HepG2 (cell line): Measurements from ENCODE around the gene POC1A. TPM values are rescaled to one million over a fixed set of nuclear protein-coding genes. Genes with fewer than 3 reads are reported as not detected.

Source experiments
- ATAC-seq: fragments of 200-7000 bp; cut with Tn5 transposase; 3 replicates; pipeline ENCODE4 v1.9.1; 2020; ENCODE audit warnings: mild to moderate bottlenecking, moderate library complexity
- BruUV-seq: library from RNA; stranded (reverse); fragments of 400-500 nt; replicated peaks from 2 replicates; lab custom pipeline; 2021; lab: Mats Ljungman, UMichigan
- CTCF ChIA-PET: fragments of 300-600 bp; formaldehyde crosslinking; extraction: SDS; loops from one replicate; lab custom pipeline; 2021; ENCODE audit warnings: low total read pairs, inconsistent platforms, low intra/inter-chr PET ratio; lab: Yijun Ruan, JAX
- POLR2A ChIA-PET: fragments of 350-600 bp; sonication (Branson Sonifier 250); formaldehyde crosslinking; loops from one replicate; lab custom pipeline; 2020; ENCODE audit warnings: antibody characterized with exemption, inconsistent platforms; lab: Yijun Ruan, JAX
- DNase-seq: peaks from one replicate; pipeline ENCODE4 v3.0.0-alpha.2; 2015; ENCODE audit warnings: low spot score
- FAIRE-seq: peaks from 3 replicates; lab custom pipeline; 2011; peaks lifted over from hg19 to GRCh38; lab: Jason Lieb, UNC
- H2AFZ ChIP-seq: one replicate; pipeline ENCODE4 v1.6.1; 2011; ENCODE audit warnings: low read length, inconsistent platforms
- H3K27ac ChIP-seq: fragments of 300-600 bp; 3 replicates; pipeline ENCODE4 v1.8.0; 2011; ENCODE audit warnings: mixed run types, mild to moderate bottlenecking, mixed read lengths, low read length, inconsistent platforms; ENCODE audit not compliant: insufficient read depth; ENCODE audit errors: extremely low read length
- H3K27me3 ChIP-seq, 2 experiments: fragments of 200-600 bp in 1 of 2; 2 replicates in 1 of 2; 3 replicates in 1 of 2; pipeline versions ENCODE4 v1.6.0 to v1.8.0; 2011; ENCODE audit warnings: low read length in 2 of 2, mild to moderate bottlenecking in 2 of 2, moderate library complexity in 2 of 2, inconsistent platforms in 1 of 2; ENCODE audit not compliant: insufficient read depth in 2 of 2, control insufficient read depth in 1 of 2
- H3K36me3 ChIP-seq, 2 experiments: fragments of 200-600 bp in 1 of 2; replicated peaks in 1 of 2; 2 replicates in 1 of 2; 3 replicates in 1 of 2; pipeline versions ENCODE4 v1.5.1 to v1.8.0; 2011; ENCODE audit warnings: low read length in 2 of 2, inconsistent platforms in 1 of 2; ENCODE audit not compliant: insufficient read depth in 2 of 2, control insufficient read depth in 1 of 2
- H3K4me1 ChIP-seq: 2 replicates; pipeline ENCODE4 v1.5.1; 2012; ENCODE audit warnings: low read length, inconsistent platforms; ENCODE audit not compliant: insufficient read depth
- H3K4me2 ChIP-seq: 2 replicates; pipeline ENCODE4 v1.6.0; 2011; ENCODE audit warnings: low read depth, low read length, inconsistent platforms
- H3K4me3 ChIP-seq, 3 experiments: fragments of 200-600 bp in 1 of 3; sonication (generic), shearing (Covaris generic) in 1 of 3; replicated peaks in 1 of 3; 2 replicates each; pipeline ENCODE4 v1.5.1; 2011 to 2016; ENCODE audit warnings: low read length in 3 of 3, inconsistent platforms in 2 of 3, low read depth in 2 of 3, mild to moderate bottlenecking in 2 of 3, control low read depth in 1 of 3, mixed read lengths in 1 of 3; ENCODE audit not compliant: insufficient read depth in 1 of 3
- H3K79me2 ChIP-seq: one replicate; pipeline ENCODE4 v1.6.1; 2011; ENCODE audit warnings: low read length, inconsistent platforms; ENCODE audit not compliant: insufficient read depth
- H3K9ac ChIP-seq: 2 replicates; pipeline ENCODE4 v1.6.0; 2011; ENCODE audit warnings: mild to moderate bottlenecking, low read depth, low read length, inconsistent platforms; ENCODE audit not compliant: insufficient read depth
- H3K9me3 ChIP-seq: 2 replicates; pipeline ENCODE4 v1.5.1; 2012; ENCODE audit warnings: mild to moderate bottlenecking, low read length
- H4K20me1 ChIP-seq: 2 replicates; pipeline ENCODE4 v1.6.0; 2011; ENCODE audit warnings: inconsistent platforms, mild to moderate bottlenecking, low read length, moderate library complexity; ENCODE audit not compliant: insufficient read depth
- AHR ChIP-seq: IDR thresholded peaks from 2 replicates; pipeline ENCODE4 v1.6.1; 2018; ENCODE audit warnings: missing genetic modification reagents, missing compliant biosample characterization
- ARID3A ChIP-seq: IDR thresholded peaks from 2 replicates; pipeline ENCODE4 v1.6.1; 2012; ENCODE audit warnings: low read depth, low read length, improper control_type of control experiment
- FIP1L1 ChIP-seq: fragments of 200-400 bp; formaldehyde crosslinking; IDR thresholded peaks from 2 replicates; pipeline ENCODE4 v1.6.1; 2018; ENCODE audit warnings: low read depth, mild to moderate bottlenecking, low read length, moderate library complexity, borderline replicate concordance; ENCODE audit not compliant: insufficient read depth
- GATAD2A ChIP-seq: IDR thresholded peaks from 2 replicates; pipeline ENCODE4 v1.6.1; 2016
- KLF11 ChIP-seq: IDR thresholded peaks from 2 replicates; pipeline ENCODE4 v1.6.1; 2016; ENCODE audit warnings: missing compliant biosample characterization
- RNF219 ChIP-seq: sonication (generic); formaldehyde crosslinking; IDR thresholded peaks from 2 replicates; pipeline ENCODE4 v1.5.0; 2020; ENCODE audit warnings: mild to moderate bottlenecking, missing genetic modification reagents
- SP140L ChIP-seq: sonication (generic); formaldehyde crosslinking; IDR thresholded peaks from 2 replicates; pipeline ENCODE4 v1.4.0; 2020; ENCODE audit warnings: missing genetic modification reagents, borderline replicate concordance
- SRY ChIP-seq: sonication (generic); formaldehyde crosslinking; IDR thresholded peaks from 2 replicates; pipeline ENCODE4 v1.8.0; 2022; ENCODE audit warnings: mild to moderate bottlenecking, missing genetic modification reagents
- ZNF230 ChIP-seq: sonication (generic); formaldehyde crosslinking; IDR thresholded peaks from 2 replicates; pipeline ENCODE4 v1.4.0; 2020; ENCODE audit warnings: mild to moderate bottlenecking, missing genetic modification reagents
- ZNF460 ChIP-seq: sonication (generic); formaldehyde crosslinking; IDR thresholded peaks from 2 replicates; pipeline ENCODE4 v1.5.1; 2020; ENCODE audit warnings: missing genetic modification reagents, mild to moderate bottlenecking, borderline replicate concordance
- ZNF652 ChIP-seq: IDR thresholded peaks from 2 replicates; pipeline ENCODE4 v1.6.1; 2016; ENCODE audit warnings: low read depth, borderline replicate concordance
- ZNF704 ChIP-seq: sonication (generic); formaldehyde crosslinking; IDR thresholded peaks from 2 replicates; pipeline ENCODE4 v1.8.1; 2023; ENCODE audit warnings: mild to moderate bottlenecking, inconsistent platforms, moderate library complexity, missing genetic modification reagents, borderline replicate concordance
- ZNF720 ChIP-seq: sonication (generic); formaldehyde crosslinking; IDR thresholded peaks from 2 replicates; pipeline ENCODE4 v1.4.0; 2020; ENCODE audit warnings: missing genetic modification reagents
- ZSCAN31 ChIP-seq: sonication (generic); formaldehyde crosslinking; IDR thresholded peaks from 2 replicates; pipeline ENCODE4 v1.5.0; 2020; ENCODE audit warnings: low read depth, mild to moderate bottlenecking, missing genetic modification reagents
- WGBS: methylation state at CpG from one replicate; pipeline ENCODE4 v1.1.6; 2017; ENCODE audit warnings: low lambda C conversion rate; 5-methylcytosine and 5-hydroxymethylcytosine counted together
- in situ Hi-C: cut with HindIII; loops from 2 replicates; pipeline ENCODE4 v1.10.0; 2017; ENCODE audit warnings: low pct_unique_long_range_greater_than_20kb; ENCODE audit not compliant: extremely low pct_ligation_motif_present
- intact Hi-C: fragments of 100-400 bp; cut with micrococcal nuclease; formaldehyde crosslinking; loops from one replicate; pipeline ENCODE4 v1.10.0; 2022; ENCODE audit not compliant: unreplicated experiment
- polyA plus RNA-seq, 8 experiments: library from polyadenylated mRNA; depleted of rRNA in 3 of 8; stranded (reverse) in 7 of 8; unstranded in 1 of 8; fragments of >200 nt; fragmentation: Illumina TruSeq in 4 of 8; extraction: Trizol in 4 of 8; gene quantifications; 2 replicates each; pipeline versions ENCODE4 v1.2.1 to v1.2.3, GENCODE V29; 2011 to 2016; ENCODE audit warnings: low read depth in 4 of 8, missing spikeins in 1 of 8, mixed read lengths in 1 of 8; ENCODE audit not compliant: insufficient read depth in 1 of 8
- total RNA-seq, 5 experiments: library from RNA; depleted of rRNA; stranded (reverse); fragments of >200 nt; fragmentation: Illumina TruSeq; extraction: Trizol; gene quantifications; 2 replicates each; pipeline ENCODE4 v1.2.3, GENCODE V29; 2016; ENCODE audit warnings: low read depth in 1 of 5
- TF ChIP-seq, protein P1 (sequence below): sonication (generic); formaldehyde crosslinking; IDR thresholded peaks from 2 replicates; pipeline ENCODE4 v1.4.0; 2020; ENCODE audit warnings: missing genetic modification reagents; ENCODE audit errors: not compliant biosample characterization
- TF ChIP-seq, protein P2 (sequence below): sonication (generic); formaldehyde crosslinking; conservative IDR thresholded peaks from 2 replicates; pipeline ENCODE4 v1.4.0; 2020; ENCODE audit warnings: missing genetic modification reagents

Gene POC1A
- total and polyA plus RNA-seq, 2 of the 13 experiments (the other 11 are each of a cell fraction or from before 2014, with no cell fraction given): 14.6 to 20.0 TPM

DNA sequence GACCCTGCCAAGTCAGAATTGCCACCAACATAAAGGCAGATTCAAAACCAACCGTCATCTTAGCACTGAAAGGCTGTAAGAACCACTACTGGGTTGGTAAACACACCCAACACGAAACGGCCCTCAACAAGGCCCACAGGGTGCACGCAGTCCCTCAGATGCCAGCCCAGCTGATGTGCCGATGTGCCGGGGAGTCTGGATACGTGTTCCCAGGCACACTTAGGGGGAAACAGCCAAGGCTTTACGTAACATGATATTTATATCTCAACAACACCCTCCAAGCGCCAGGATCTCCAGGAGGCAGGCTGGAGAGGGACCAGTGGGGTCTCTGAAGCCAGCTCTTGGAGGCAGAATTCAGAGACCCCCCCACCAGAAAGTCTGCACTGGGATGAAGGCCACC lies 14.2 kb downstream of the POC1A start (continued):
- no peak for TF ChIP-seq ZSCAN31 (CRISPR knock-in tag)
- TF ChIP-seq, protein P1, sequence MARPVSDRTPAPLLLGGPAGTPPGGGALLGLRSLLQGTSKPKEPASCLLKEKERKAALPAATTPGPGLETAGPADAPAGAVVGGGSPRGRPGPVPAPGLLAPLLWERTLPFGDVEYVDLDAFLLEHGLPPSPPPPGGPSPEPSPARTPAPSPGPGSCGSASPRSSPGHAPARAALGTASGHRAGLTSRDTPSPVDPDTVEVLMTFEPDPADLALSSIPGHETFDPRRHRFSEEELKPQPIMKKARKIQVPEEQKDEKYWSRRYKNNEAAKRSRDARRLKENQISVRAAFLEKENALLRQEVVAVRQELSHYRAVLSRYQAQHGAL: no peak
- TF ChIP-seq, all 625 proteins: peak for 0

- Histone ChIP-seq H3K36me3 (peaks cover 17 to 36% of the 10 kb centered on the region in 2 experiments; a peak in 4 of 5 replicates), H2AFZ (no peak overlapping the region), H3K27me3 (no peaks in the 10 kb centered on the region), H4K20me1 (no peaks in the 10 kb centered on the region), H3K9ac (no peak overlapping the region), H3K9me3 (no peaks in the 10 kb centered on the region), H3K4me2 (no peak overlapping the region), H3K27ac (no peak overlapping the region), H3K79me2 (no peaks in the 10 kb centered on the region), H3K4me1 (no peaks in the 10 kb centered on the region), H3K4me3 (no peak overlapping the region)
- no peak for FAIRE-seq
- POLR2A ChIA-PET: no interaction called here
- ATAC-seq: no peak
- no peak for DNase-seq
- intact Hi-C loops: no loop called here
- 100% methylated on average over 2 of the region's 7 CpGs for WGBS
- CTCF ChIA-PET: no interaction called here
- TF ChIP-seq ZNF460: no peak
- no peak for TF ChIP-seq KLF11 (CRISPR knock-in tag)
- TF ChIP-seq ZNF230 (CRISPR knock-in tag): no peak
- no peak for TF ChIP-seq ZNF652 (CRISPR knock-in tag)
- no peak for TF ChIP-seq ARID3A
- TF ChIP-seq SP140L (CRISPR knock-in tag): no peak
- no peak for TF ChIP-seq FIP1L1
- TF ChIP-seq, protein P2, sequence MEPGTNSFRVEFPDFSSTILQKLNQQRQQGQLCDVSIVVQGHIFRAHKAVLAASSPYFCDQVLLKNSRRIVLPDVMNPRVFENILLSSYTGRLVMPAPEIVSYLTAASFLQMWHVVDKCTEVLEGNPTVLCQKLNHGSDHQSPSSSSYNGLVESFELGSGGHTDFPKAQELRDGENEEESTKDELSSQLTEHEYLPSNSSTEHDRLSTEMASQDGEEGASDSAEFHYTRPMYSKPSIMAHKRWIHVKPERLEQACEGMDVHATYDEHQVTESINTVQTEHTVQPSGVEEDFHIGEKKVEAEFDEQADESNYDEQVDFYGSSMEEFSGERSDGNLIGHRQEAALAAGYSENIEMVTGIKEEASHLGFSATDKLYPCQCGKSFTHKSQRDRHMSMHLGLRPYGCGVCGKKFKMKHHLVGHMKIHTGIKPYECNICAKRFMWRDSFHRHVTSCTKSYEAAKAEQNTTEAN (CRISPR knock-in tag): no peak
- no peak for TF ChIP-seq RNF219 (CRISPR knock-in tag)
- TF ChIP-seq ZNF704 (CRISPR knock-in tag): no peak
- TF ChIP-seq GATAD2A (CRISPR knock-in tag): no peak
- no peak for TF ChIP-seq SRY (CRISPR knock-in tag)
- TF ChIP-seq ZNF720 (CRISPR knock-in tag): no peak
- no peak for TF ChIP-seq AHR (CRISPR knock-in tag)
- BruUV-seq: no TSS peak
- in situ Hi-C loops: loop anchor here (5.0 kb wide), 1 partner anchor 80 kb away; the partner anchor contains the start of gene DUSP7
Measured at GRCh38 chr3:52137311-52137710, 16.9 kb downstream of the POC1A start.
